OCI-LY3 (cell line): ENCODE measurements around the gene SLC35A4.

Source experiments
- H2AFZ ChIP-seq: fragments of 200-600, 300-600 bp; shearing (Covaris generic); 2 replicates; pipeline ENCODE4 v1.6.0; 2014; ENCODE audit warnings: antibody characterized with exemption, low read depth, low read length
- H3K27ac ChIP-seq: fragments of 200-600, 300-600 bp; sonication (generic); 2 replicates; pipeline ENCODE4 v1.5.1; 2014; ENCODE audit warnings: mild to moderate bottlenecking, low read length, moderate library complexity, mixed read lengths
- H3K27me3 ChIP-seq: fragments of 200-600, 300-600 bp; sonication (generic); 2 replicates; pipeline ENCODE4 v1.6.1; 2014; ENCODE audit warnings: low read depth, low read length, mixed read lengths
- H3K36me3 ChIP-seq: fragments of 200-600, 300-600 bp; sonication (generic); replicated peaks from 2 replicates; pipeline ENCODE3; 2014; ENCODE audit warnings: low read depth, low read length, mixed read lengths
- H3K4me1 ChIP-seq: fragments of 300-600, 200-600 bp; sonication (generic); 2 replicates; pipeline ENCODE4 v1.6.1; 2014; ENCODE audit warnings: low read length, mixed read lengths
- H3K4me2 ChIP-seq: fragments of 200-600, 300-600 bp; sonication (generic); 2 replicates; pipeline ENCODE4 v1.6.1; 2014; ENCODE audit warnings: low read length, mixed read lengths
- H3K4me3 ChIP-seq: fragments of 300-600, 200-600 bp; sonication (generic); 2 replicates; pipeline ENCODE4 v1.5.1; 2014; ENCODE audit warnings: antibody characterized with exemption, mild to moderate bottlenecking, low read length, moderate library complexity
- H3K79me2 ChIP-seq: fragments of 300-600, 200-600 bp; shearing (Covaris generic); 2 replicates; pipeline ENCODE4 v1.6.1; 2014; ENCODE audit warnings: mild to moderate bottlenecking, low read length, mixed read lengths
- H3K9ac ChIP-seq: fragments of 300-600, 200-600 bp; shearing (Covaris generic); 2 replicates; pipeline ENCODE4 v1.6.0; 2014; ENCODE audit warnings: mild to moderate bottlenecking, low read length, moderate library complexity
- H3K9me3 ChIP-seq: fragments of 200-600, 300-600 bp; shearing (Covaris generic); 2 replicates; pipeline ENCODE4 v1.6.1; 2014; ENCODE audit warnings: low read length, mixed read lengths; ENCODE audit not compliant: insufficient read depth
- H4K20me1 ChIP-seq: fragments of 200-600, 300-600 bp; sonication (generic); 2 replicates; pipeline ENCODE4 v1.6.1; 2016; ENCODE audit warnings: low read length, mixed read lengths; ENCODE audit not compliant: insufficient read depth
- EZH2phosphoT487 ChIP-seq: fragments of 200-600 bp; shearing (Covaris generic); IDR thresholded peaks from 2 replicates; pipeline ENCODE4 v1.6.1; 2018; ENCODE audit warnings: antibody characterized with exemption, mixed run types, low read depth
- TF ChIP-seq, protein P1 (sequence below): fragments of 200-600, 300-600 bp; sonication (generic); IDR thresholded peaks from 2 replicates; pipeline ENCODE4 v1.5.1; 2014; ENCODE audit warnings: antibody characterized with exemption, low read length, low read depth

Gene SLC35A4

GRCh38 chr5:140570488-140570887 lies 5.9 kb downstream of the SLC35A4 start:
- no peak overlapping the region for H3K27ac ChIP-seq
- no peak overlapping the region for H3K4me3 ChIP-seq
- H3K9me3 ChIP-seq, result no peaks in the 10 kb centered on the region
- H2AFZ ChIP-seq, result no peak overlapping the region
- H3K79me2 ChIP-seq, result peaks cover 13% of the 10 kb centered on the region
- H3K4me2 ChIP-seq, result no peak overlapping the region
- H4K20me1 ChIP-seq, result no peaks in the 10 kb centered on the region
- H3K27me3 ChIP-seq, result no peaks in the 10 kb centered on the region
- H3K9ac ChIP-seq, result no peak overlapping the region
- no peak for TF ChIP-seq EZH2phosphoT487
- TF ChIP-seq, protein P1, sequence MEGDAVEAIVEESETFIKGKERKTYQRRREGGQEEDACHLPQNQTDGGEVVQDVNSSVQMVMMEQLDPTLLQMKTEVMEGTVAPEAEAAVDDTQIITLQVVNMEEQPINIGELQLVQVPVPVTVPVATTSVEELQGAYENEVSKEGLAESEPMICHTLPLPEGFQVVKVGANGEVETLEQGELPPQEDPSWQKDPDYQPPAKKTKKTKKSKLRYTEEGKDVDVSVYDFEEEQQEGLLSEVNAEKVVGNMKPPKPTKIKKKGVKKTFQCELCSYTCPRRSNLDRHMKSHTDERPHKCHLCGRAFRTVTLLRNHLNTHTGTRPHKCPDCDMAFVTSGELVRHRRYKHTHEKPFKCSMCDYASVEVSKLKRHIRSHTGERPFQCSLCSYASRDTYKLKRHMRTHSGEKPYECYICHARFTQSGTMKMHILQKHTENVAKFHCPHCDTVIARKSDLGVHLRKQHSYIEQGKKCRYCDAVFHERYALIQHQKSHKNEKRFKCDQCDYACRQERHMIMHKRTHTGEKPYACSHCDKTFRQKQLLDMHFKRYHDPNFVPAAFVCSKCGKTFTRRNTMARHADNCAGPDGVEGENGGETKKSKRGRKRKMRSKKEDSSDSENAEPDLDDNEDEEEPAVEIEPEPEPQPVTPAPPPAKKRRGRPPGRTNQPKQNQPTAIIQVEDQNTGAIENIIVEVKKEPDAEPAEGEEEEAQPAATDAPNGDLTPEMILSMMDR, result no peak
- H3K4me1 ChIP-seq, result peaks cover 23% of the 10 kb centered on the region
- H3K36me3 ChIP-seq, result no peaks in the 10 kb centered on the region

DNA sequence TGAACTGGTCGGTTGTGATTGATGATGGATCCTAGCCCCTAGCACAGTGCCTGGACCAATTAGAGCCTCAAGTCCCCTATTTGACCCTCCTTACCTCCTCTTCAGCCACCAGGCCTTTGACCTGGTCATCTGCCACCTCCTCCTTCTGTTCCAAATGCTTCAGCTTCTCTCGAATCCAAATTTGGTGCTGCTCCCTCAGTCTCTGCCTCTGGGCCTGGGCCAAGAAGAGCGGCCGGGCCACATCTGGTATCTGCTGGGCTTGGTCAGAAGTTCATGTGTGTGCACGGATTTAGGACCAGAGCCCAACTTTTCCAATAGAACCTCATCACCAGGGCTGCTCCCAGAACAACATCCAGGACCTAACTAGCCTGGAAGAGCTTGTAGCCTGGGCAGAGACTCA lies 6.5 kb downstream of the SLC35A4 start:
- Histone ChIP-seq H3K36me3 (no peaks in the 10 kb centered on the region), H3K4me1 (peaks cover 17% of the 10 kb centered on the region), H3K79me2 (peaks cover 6% of the 10 kb centered on the region), H4K20me1 (no peaks in the 10 kb centered on the region), H3K4me2 (no peak overlapping the region), H2AFZ (no peak overlapping the region), H3K9ac (no peak overlapping the region), H3K4me3 (no peak overlapping the region), H3K9me3 (no peaks in the 10 kb centered on the region), H3K27ac (no peak overlapping the region), H3K27me3 (no peaks in the 10 kb centered on the region)
- TF ChIP-seq, protein P1, result no peak
- TF ChIP-seq EZH2phosphoT487, result no peak

DNA sequence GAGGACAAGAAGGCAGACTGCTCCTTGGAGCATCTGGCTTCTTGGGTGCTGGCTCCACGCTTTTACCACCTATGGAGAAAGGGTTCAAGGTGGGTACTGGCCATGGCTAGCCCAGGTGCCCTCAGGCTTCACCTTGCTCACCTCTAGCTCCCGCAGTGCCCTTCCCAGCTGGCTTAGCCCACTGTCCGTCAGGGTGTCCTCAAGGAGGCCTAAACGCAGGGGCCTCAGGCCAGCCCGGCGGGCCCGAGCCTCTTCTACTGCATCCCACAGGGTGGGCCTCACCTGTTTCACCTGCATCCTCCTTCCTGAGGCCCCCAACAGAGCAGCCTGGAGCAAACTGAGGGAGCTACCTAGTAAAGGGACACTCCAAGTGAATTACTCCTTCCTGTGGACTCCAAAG lies 9.1 kb downstream of the SLC35A4 start:
- H3K9ac ChIP-seq, result no peak overlapping the region
- no peaks in the 10 kb centered on the region for H3K9me3 ChIP-seq
- no peaks in the 10 kb centered on the region for H3K27me3 ChIP-seq
- H4K20me1 ChIP-seq, result no peaks in the 10 kb centered on the region
- H3K27ac ChIP-seq, result no peak overlapping the region
- no peak overlapping the region for H2AFZ ChIP-seq
- no peak overlapping the region for H3K4me2 ChIP-seq
- no peak for TF ChIP-seq EZH2phosphoT487
- TF ChIP-seq, protein P1, result no peak
- no peaks in the 10 kb centered on the region for H3K36me3 ChIP-seq
- peaks cover 12% of the 10 kb centered on the region for H3K4me1 ChIP-seq
- no peaks in the 10 kb centered on the region for H3K79me2 ChIP-seq
- no peak overlapping the region for H3K4me3 ChIP-seq

- Histone ChIP-seq H4K20me1 (no peaks in the 10 kb centered on the region), H3K4me2 (no peak overlapping the region), H3K4me3 (no peak overlapping the region), H3K9me3 (no peaks in the 10 kb centered on the region), H3K79me2 (no peaks in the 10 kb centered on the region), H3K27ac (no peak overlapping the region), H2AFZ (no peak overlapping the region), H3K4me1 (peaks cover 8% of the 10 kb centered on the region), H3K36me3 (no peaks in the 10 kb centered on the region), H3K9ac (no peak overlapping the region), H3K27me3 (no peaks in the 10 kb centered on the region)
- no peak for TF ChIP-seq EZH2phosphoT487
- TF ChIP-seq, protein P1, result no peak
These were observed 9.5 kb downstream of the SLC35A4 start for GRCh38 chr5:140574165-140574564.
